Ectodermal cell (in vitro differentiated cells): Measurements from ENCODE around the gene UFSP2.

Experiments
- H3K27ac ChIP-seq: 2 replicates; pipeline ENCODE4 v1.7.0; 2013; ENCODE audit warnings: mild to moderate bottlenecking, low read depth, low read length; ENCODE audit not compliant: insufficient read depth, poor library complexity, severe bottlenecking
- H3K27me3 ChIP-seq: 2 replicates; pipeline ENCODE4 v1.7.0; 2013; ENCODE audit warnings: mild to moderate bottlenecking, low read length; ENCODE audit not compliant: insufficient read depth, control insufficient read depth, poor library complexity, severe bottlenecking
- H3K36me3 ChIP-seq: one replicate; pipeline ENCODE4 v1.7.0; 2013; ENCODE audit warnings: low read length; ENCODE audit not compliant: control insufficient read depth, insufficient read depth
- H3K4me1 ChIP-seq: one replicate; pipeline ENCODE4 v1.7.0; 2013; ENCODE audit warnings: low read length; ENCODE audit not compliant: control insufficient read depth, insufficient read depth
- H3K4me3 ChIP-seq: 2 replicates; pipeline ENCODE4 v1.7.0; 2013; ENCODE audit warnings: low read depth, low read length, control low read depth; ENCODE audit not compliant: insufficient read depth
- H3K9me3 ChIP-seq: 2 replicates; pipeline ENCODE4 v1.7.0; 2013; ENCODE audit warnings: mild to moderate bottlenecking, low read length, moderate library complexity; ENCODE audit not compliant: control insufficient read depth
- WGBS, 2 experiments: methylation state at CpG; one replicate each; pipeline ENCODE4 v1.1.7; 2013; ENCODE audit warnings: missing lambda C conversion rate in 2 of 2; 5-methylcytosine and 5-hydroxymethylcytosine counted together

UFSP2 gene

DNA sequence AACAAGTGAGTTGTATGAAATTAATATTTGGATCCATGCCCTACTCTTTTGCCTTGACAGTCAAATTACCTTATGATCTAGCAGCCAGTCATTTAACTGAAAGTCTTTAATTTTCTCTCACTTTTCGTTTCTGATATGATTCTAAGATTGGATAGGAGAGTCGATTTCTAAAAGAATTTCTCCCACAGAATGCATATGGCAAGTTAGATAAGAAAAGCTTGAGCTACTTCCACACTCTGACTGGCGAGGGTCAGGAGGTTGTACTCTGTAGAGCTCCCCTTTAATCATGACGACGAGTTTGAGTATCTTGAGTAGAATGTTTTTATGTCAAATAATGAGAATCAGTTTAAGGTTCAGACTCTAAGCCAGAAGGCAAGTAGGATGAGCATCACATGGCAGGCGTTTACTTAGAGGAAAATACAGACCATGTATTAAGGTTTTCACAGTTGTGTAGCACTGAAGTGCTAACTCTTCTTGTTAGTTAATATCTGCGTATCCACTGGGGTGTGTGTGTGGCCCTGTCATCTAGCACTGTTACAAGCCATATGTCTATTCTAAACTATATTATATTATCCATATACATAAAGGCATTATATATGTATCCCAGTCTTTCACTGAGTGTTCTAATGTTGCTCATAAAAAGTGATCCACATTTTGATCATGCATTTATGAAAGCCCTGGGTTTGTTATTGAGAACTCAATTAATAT, 67.9 kb downstream of the UFSP2 start:
- Histone ChIP-seq H3K4me1 (no peaks in the 10 kb centered on the region), H3K36me3 (peaks cover 3% of the 10 kb centered on the region), H3K9me3 (no peaks in the 10 kb centered on the region), H3K27ac (no peak overlapping the region), H3K4me3 (no peak overlapping the region), H3K27me3 (no peaks in the 10 kb centered on the region)
- 89 to 94% methylated on average over 6 to 7 of the region's 7 CpGs for WGBS, 2 experiments

DNA sequence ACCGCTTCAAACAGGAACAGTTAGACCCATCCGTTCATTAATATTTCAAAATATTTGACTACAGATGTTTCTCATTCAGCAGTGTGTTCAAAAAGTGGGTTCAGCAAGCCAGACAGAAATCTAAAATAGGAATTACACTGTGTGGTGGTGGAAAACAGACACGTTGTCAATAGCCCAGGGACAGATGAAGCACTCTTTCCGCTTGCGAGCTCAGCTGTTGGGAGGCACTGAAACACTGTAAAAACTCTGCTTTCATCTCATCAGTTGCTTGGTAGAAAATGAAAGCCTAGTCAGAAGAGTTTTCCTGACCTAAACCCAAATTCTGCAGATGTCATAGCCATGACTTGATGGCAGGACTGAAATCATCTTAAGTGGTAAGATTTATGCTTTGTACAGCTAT, 68.6 kb downstream of the UFSP2 start:
- 94 to 96% methylated on average over 5 of the region's 5 CpGs for WGBS, 2 experiments
- no peak overlapping the region for H3K4me3 ChIP-seq
- H3K27ac ChIP-seq: no peak overlapping the region
- H3K4me1 ChIP-seq: no peaks in the 10 kb centered on the region
- no peaks in the 10 kb centered on the region for H3K27me3 ChIP-seq
- peaks cover 4% of the 10 kb centered on the region for H3K36me3 ChIP-seq
- H3K9me3 ChIP-seq: no peaks in the 10 kb centered on the region

DNA sequence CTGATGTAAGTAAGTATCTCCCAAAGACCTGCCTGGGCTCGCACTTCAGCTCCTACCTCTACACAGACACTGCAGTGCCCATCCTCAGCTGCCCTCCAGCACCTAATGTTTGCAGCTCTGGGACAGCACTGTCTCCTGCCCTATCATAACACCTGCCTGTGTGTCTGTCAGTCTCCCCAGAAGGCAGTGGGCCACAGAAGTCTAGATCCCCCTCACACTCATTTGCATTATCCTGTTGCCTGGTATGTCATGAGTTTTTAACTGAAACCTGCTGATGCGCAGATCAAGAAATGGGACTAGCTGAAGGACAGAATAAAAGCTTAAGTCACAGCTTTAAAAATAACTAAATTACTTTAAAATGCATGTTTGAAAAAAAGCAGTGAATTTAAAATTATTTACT, 73.0 kb downstream of the UFSP2 start:
- Histone ChIP-seq H3K27me3 (no peaks in the 10 kb centered on the region), H3K36me3 (peaks cover 9% of the 10 kb centered on the region), H3K27ac (no peak overlapping the region), H3K9me3 (no peaks in the 10 kb centered on the region), H3K4me3 (no peak overlapping the region), H3K4me1 (no peaks in the 10 kb centered on the region)
- WGBS, 2 experiments: 94 to 99% methylated on average over 2 of the region's 2 CpGs

DNA sequence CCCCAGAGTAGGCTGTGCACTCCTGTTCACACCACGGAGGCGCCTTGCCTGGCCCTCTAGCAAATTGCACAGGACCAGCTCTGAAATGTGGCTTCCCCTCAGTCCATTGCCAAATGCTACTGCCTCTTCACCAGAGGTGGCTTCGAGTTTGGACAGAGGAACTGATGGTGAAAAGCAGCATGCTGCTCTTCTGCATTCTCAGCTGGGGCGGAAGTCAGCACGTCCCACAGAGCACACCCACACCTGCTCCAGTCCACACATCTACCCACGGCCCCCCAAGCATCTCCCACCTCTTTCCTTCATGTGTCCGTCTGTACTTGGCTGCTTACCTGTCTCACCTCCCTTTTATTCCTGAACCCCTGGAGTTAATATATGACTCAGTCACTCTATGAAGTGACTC, 73.6 kb downstream of the UFSP2 start:
- Histone ChIP-seq H3K27me3 (no peaks in the 10 kb centered on the region), H3K4me1 (no peaks in the 10 kb centered on the region), H3K36me3 (peaks cover 10% of the 10 kb centered on the region), H3K9me3 (no peaks in the 10 kb centered on the region), H3K27ac (no peak overlapping the region), H3K4me3 (no peak overlapping the region)
- 94% methylated on average over 7 of the region's 7 CpGs for WGBS, 2 experiments

DNA sequence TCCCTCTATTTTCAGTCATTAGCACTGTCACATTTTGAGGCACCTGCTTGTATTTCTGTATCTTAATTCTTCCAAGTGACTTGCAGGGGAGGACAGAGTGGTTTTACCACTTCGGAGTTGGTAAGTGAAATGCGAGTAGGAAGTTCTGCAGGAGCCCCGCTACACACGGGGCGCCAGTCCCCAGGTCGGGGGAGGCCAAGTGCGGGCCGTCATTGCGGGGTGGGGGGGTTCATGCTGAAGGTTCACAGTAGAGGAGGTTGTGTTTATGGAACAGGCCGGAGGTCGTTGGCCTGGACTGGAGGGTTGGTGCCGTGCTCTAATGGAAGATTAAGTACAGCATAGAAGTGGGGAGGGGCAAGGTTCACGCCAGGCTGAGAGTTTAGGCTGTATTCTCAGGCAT, 74.1 kb downstream of the UFSP2 start:
- Histone ChIP-seq H3K4me3 (no peak overlapping the region), H3K27me3 (no peaks in the 10 kb centered on the region), H3K36me3 (peaks cover 15% of the 10 kb centered on the region), H3K4me1 (no peaks in the 10 kb centered on the region), H3K9me3 (no peaks in the 10 kb centered on the region), H3K27ac (no peak overlapping the region)
- WGBS, 2 experiments: 87 to 88% methylated on average over 13 of the region's 13 CpGs
